HepG2 (cell line): Measurements from ENCODE around the gene HLA-DMB. TPM values are rescaled to one million over a fixed set of nuclear protein-coding genes. Genes with fewer than 3 reads are reported as not detected.

ENCODE experiments used
- DMAP1 ChIP-seq: IDR thresholded peaks from 2 replicates; pipeline ENCODE4 v1.6.1; 2016
- FIP1L1 ChIP-seq: fragments of 200-400 bp; formaldehyde crosslinking; IDR thresholded peaks from 2 replicates; pipeline ENCODE4 v1.6.1; 2018; ENCODE audit warnings: low read depth, mild to moderate bottlenecking, low read length, moderate library complexity, borderline replicate concordance; ENCODE audit not compliant: insufficient read depth
- HES4 ChIP-seq: sonication (generic); formaldehyde crosslinking; IDR thresholded peaks from 2 replicates; pipeline ENCODE4 v1.9.0; 2021; ENCODE audit warnings: mild to moderate bottlenecking, missing genetic modification reagents, borderline replicate concordance
- JARID2 ChIP-seq: sonication (generic); formaldehyde crosslinking; IDR thresholded peaks from 2 replicates; pipeline ENCODE4 v1.8.1; 2023; ENCODE audit warnings: missing genetic modification reagents, inconsistent platforms; ENCODE audit not compliant: insufficient replicate concordance
- KMT2A ChIP-seq: sonication (generic); formaldehyde crosslinking; IDR thresholded peaks from 2 replicates; pipeline ENCODE4 v1.4.0; 2020; ENCODE audit warnings: missing genetic modification reagents
- MED1 ChIP-seq: sonication (generic); formaldehyde crosslinking; IDR thresholded peaks from 2 replicates; pipeline ENCODE4 v1.4.0; 2020; ENCODE audit warnings: missing genetic modification reagents
- PAWR ChIP-seq: sonication (generic); formaldehyde crosslinking; IDR thresholded peaks from 2 replicates; pipeline ENCODE4 v1.4.0; 2020; ENCODE audit warnings: missing genetic modification reagents, mild to moderate bottlenecking, borderline replicate concordance
- POGZ ChIP-seq: sonication (generic); formaldehyde crosslinking; IDR thresholded peaks from 2 replicates; pipeline ENCODE4 v1.4.0; 2020; ENCODE audit warnings: mild to moderate bottlenecking, missing genetic modification reagents
- REXO4 ChIP-seq: sonication (generic); formaldehyde crosslinking; IDR thresholded peaks from 2 replicates; pipeline ENCODE4 v1.8.0; 2022; ENCODE audit warnings: missing genetic modification reagents, mild to moderate bottlenecking, borderline replicate concordance
- SAFB2 ChIP-seq: sonication (generic); formaldehyde crosslinking; IDR thresholded peaks from 2 replicates; pipeline ENCODE4 v1.5.1; 2020; ENCODE audit warnings: missing genetic modification reagents, low read depth, mild to moderate bottlenecking, borderline replicate concordance
- TOE1 ChIP-seq: sonication (generic); formaldehyde crosslinking; IDR thresholded peaks from 2 replicates; pipeline ENCODE4 v1.4.0; 2020; ENCODE audit warnings: mild to moderate bottlenecking, missing genetic modification reagents
- ZBTB20 ChIP-seq: sonication (generic); formaldehyde crosslinking; IDR thresholded peaks from 2 replicates; pipeline ENCODE4 v1.8.1; 2023; ENCODE audit warnings: missing genetic modification reagents, low read depth, mild to moderate bottlenecking, borderline replicate concordance
- ZNF256 ChIP-seq: sonication (generic); formaldehyde crosslinking; conservative IDR thresholded peaks from 2 replicates; pipeline ENCODE4 v1.4.0; 2020; ENCODE audit warnings: missing genetic modification reagents
- ZNF670 ChIP-seq: sonication (generic); formaldehyde crosslinking; IDR thresholded peaks from 2 replicates; pipeline ENCODE4 v1.8.0; 2022; ENCODE audit warnings: mild to moderate bottlenecking, missing genetic modification reagents, borderline replicate concordance
- ZNF768 ChIP-seq: sonication (generic); formaldehyde crosslinking; IDR thresholded peaks from 2 replicates; pipeline ENCODE4 v1.4.0; 2020; ENCODE audit warnings: missing genetic modification reagents
- ZNF790 ChIP-seq: sonication (generic); formaldehyde crosslinking; IDR thresholded peaks from 2 replicates; pipeline ENCODE4 v1.8.0; 2022; ENCODE audit warnings: missing genetic modification reagents, mild to moderate bottlenecking, borderline replicate concordance
- ZZZ3 ChIP-seq: sonication (generic); formaldehyde crosslinking; IDR thresholded peaks from 2 replicates; pipeline ENCODE4 v1.4.0; 2020; ENCODE audit warnings: missing genetic modification reagents, mild to moderate bottlenecking, borderline replicate concordance
- polyA plus RNA-seq, 8 experiments: library from polyadenylated mRNA; depleted of rRNA in 3 of 8; stranded (reverse) in 7 of 8; unstranded in 1 of 8; fragments of >200 nt; fragmentation: Illumina TruSeq in 4 of 8; extraction: Trizol in 4 of 8; gene quantifications; 2 replicates each; pipeline versions ENCODE4 v1.2.1 to v1.2.3, GENCODE V29; 2011 to 2016; ENCODE audit warnings: low read depth in 4 of 8, missing spikeins in 1 of 8, mixed read lengths in 1 of 8; ENCODE audit not compliant: insufficient read depth in 1 of 8
- total RNA-seq, 5 experiments: library from RNA; depleted of rRNA; stranded (reverse); fragments of >200 nt; fragmentation: Illumina TruSeq; extraction: Trizol; gene quantifications; 2 replicates each; pipeline ENCODE4 v1.2.3, GENCODE V29; 2016; ENCODE audit warnings: low read depth in 1 of 5
- TF ChIP-seq, protein P1 (sequence below): sonication (generic); formaldehyde crosslinking; IDR thresholded peaks from 2 replicates; pipeline ENCODE4 v1.4.0; 2020; ENCODE audit warnings: missing genetic modification reagents
- TF ChIP-seq, protein P2 (sequence below): sonication (generic); formaldehyde crosslinking; IDR thresholded peaks from 2 replicates; pipeline ENCODE4 v1.8.1; 2023; ENCODE audit warnings: mild to moderate bottlenecking, moderate library complexity, missing genetic modification reagents
- TF ChIP-seq, protein P3 (sequence below): sonication (generic); formaldehyde crosslinking; IDR thresholded peaks from 2 replicates; pipeline ENCODE4 v1.5.1; 2020; ENCODE audit warnings: missing genetic modification reagents, mild to moderate bottlenecking, borderline replicate concordance
- TF ChIP-seq, protein P4 (sequence below): IDR thresholded peaks from 2 replicates; pipeline ENCODE4 v1.6.1; 2018; ENCODE audit warnings: missing genetic modification reagents
- TF ChIP-seq, protein P5 (sequence below): sonication (generic); formaldehyde crosslinking; conservative IDR thresholded peaks from 2 replicates; pipeline ENCODE4 v1.8.0; 2022; ENCODE audit warnings: low read depth, missing genetic modification reagents

Gene HLA-DMB
- total and polyA plus RNA-seq, 2 of the 13 experiments (the other 11 are each of a cell fraction or from before 2014, with no cell fraction given), result not detected

DNA sequence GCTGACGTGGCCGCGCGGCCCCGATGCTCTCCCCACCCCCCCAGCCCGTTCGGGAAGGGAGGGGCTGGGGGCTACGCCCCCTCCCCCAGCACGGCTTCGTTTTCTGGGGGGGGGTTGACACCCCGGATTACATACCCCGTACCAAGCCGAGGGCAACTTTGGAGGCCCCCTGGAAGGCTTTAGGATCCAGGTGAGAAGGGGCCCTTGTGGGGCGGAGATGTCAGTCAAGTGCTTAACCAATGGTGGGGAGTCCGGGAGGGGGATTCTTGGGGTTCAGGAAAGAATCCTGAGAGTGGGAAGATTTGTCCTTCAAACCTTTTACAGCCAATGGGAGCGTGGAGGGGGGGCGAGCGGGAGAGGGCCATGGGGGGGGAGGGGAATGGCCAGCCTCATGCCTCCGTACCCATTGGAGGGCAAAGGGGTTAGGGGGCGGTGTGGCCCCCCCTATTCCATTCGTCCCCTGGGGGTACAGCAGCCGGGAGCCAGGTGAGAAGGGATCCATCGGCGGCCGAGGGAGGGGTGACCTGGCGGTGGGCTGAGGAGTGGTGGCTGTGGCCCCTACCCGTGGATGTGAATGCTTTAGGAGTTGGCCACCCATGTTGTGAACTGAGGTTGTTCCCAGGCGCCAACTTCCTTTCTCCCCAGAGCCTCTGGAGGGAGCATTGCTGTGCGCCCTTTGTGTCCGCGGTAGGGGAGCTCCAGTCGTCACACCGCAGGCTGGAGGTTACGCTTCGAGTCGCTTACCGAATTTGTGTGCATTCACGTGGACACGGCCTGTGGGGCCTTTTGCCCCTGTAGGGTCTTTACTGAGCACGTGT lies 28.2 kb upstream of the HLA-DMB start (continued):
- TF ChIP-seq, protein P1, sequence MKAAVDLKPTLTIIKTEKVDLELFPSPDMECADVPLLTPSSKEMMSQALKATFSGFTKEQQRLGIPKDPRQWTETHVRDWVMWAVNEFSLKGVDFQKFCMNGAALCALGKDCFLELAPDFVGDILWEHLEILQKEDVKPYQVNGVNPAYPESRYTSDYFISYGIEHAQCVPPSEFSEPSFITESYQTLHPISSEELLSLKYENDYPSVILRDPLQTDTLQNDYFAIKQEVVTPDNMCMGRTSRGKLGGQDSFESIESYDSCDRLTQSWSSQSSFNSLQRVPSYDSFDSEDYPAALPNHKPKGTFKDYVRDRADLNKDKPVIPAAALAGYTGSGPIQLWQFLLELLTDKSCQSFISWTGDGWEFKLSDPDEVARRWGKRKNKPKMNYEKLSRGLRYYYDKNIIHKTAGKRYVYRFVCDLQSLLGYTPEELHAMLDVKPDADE (CRISPR knock-in tag), result 0 out of 2 replicates have a peak, but pooled peaks have one; percentile 38
- TF ChIP-seq KMT2A (CRISPR knock-in tag), result peak; percentile 72; the same call in 1 of the 2 replicates
- peak; percentile 71 for TF ChIP-seq MED1 (CRISPR knock-in tag)
- TF ChIP-seq, protein P2, sequence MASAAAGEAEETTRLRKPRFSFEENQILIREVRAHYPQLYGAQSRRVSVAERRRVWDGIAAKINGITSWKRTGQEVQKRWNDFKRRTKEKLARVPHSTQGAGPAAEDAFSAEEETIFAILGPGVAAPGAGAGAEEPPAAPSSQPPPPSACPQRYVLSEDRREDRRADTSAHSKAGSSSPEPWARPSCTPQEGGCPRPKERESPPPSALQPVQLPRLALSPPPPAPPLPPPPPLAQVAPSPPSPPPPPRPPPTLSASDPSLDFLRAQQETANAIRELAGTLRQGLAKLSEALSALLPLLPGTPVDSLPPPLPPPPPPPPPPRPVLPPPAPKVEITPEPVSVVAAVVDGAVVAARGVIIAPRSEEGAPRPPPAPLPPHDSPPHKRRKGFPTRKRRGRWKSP (CRISPR knock-in tag), result no peak
- TF ChIP-seq POGZ (CRISPR knock-in tag), result no peak
- no peak; the same call in 1 of the 2 replicates for TF ChIP-seq ZNF790
- TF ChIP-seq ZNF670 (CRISPR knock-in tag), result 0 out of 2 replicates have a peak, but pooled peaks have one; percentile 5
- no peak; the same call in 1 of the 2 replicates for TF ChIP-seq SAFB2 (CRISPR knock-in tag)
- TF ChIP-seq, protein P3, sequence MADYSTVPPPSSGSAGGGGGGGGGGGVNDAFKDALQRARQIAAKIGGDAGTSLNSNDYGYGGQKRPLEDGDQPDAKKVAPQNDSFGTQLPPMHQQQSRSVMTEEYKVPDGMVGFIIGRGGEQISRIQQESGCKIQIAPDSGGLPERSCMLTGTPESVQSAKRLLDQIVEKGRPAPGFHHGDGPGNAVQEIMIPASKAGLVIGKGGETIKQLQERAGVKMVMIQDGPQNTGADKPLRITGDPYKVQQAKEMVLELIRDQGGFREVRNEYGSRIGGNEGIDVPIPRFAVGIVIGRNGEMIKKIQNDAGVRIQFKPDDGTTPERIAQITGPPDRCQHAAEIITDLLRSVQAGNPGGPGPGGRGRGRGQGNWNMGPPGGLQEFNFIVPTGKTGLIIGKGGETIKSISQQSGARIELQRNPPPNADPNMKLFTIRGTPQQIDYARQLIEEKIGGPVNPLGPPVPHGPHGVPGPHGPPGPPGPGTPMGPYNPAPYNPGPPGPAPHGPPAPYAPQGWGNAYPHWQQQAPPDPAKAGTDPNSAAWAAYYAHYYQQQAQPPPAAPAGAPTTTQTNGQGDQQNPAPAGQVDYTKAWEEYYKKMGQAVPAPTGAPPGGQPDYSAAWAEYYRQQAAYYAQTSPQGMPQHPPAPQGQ (CRISPR knock-in tag), result no peak
- no peak; the same call in 1 of the 2 replicates for TF ChIP-seq FIP1L1
- TF ChIP-seq, protein P4, sequence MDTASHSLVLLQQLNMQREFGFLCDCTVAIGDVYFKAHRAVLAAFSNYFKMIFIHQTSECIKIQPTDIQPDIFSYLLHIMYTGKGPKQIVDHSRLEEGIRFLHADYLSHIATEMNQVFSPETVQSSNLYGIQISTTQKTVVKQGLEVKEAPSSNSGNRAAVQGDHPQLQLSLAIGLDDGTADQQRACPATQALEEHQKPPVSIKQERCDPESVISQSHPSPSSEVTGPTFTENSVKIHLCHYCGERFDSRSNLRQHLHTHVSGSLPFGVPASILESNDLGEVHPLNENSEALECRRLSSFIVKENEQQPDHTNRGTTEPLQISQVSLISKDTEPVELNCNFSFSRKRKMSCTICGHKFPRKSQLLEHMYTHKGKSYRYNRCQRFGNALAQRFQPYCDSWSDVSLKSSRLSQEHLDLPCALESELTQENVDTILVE (CRISPR knock-in tag), result peak; percentile 38
- peak; percentile 81; the same call in 1 of the 2 replicates for TF ChIP-seq HES4 (CRISPR knock-in tag)
- TF ChIP-seq JARID2, result no peak
- no peak for TF ChIP-seq TOE1 (CRISPR knock-in tag)
- no peak; the same call in 1 of the 2 replicates for TF ChIP-seq ZBTB20
- TF ChIP-seq, protein P5, sequence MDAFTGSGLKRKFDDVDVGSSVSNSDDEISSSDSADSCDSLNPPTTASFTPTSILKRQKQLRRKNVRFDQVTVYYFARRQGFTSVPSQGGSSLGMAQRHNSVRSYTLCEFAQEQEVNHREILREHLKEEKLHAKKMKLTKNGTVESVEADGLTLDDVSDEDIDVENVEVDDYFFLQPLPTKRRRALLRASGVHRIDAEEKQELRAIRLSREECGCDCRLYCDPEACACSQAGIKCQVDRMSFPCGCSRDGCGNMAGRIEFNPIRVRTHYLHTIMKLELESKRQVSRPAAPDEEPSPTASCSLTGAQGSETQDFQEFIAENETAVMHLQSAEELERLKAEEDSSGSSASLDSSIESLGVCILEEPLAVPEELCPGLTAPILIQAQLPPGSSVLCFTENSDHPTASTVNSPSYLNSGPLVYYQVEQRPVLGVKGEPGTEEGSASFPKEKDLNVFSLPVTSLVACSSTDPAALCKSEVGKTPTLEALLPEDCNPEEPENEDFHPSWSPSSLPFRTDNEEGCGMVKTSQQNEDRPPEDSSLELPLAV, result no peak
- 0 out of 2 replicates have a peak, but pooled peaks have one; percentile 74 for TF ChIP-seq ZZZ3
- TF ChIP-seq ZNF768 (CRISPR knock-in tag), result peak; percentile 84; the same call in 1 of the 2 replicates
- no peak for TF ChIP-seq ZNF256 (CRISPR knock-in tag)
- TF ChIP-seq DMAP1 (CRISPR knock-in tag), result peak; percentile 91
- TF ChIP-seq PAWR (CRISPR knock-in tag), result peak; percentile 67
- no peak for TF ChIP-seq REXO4 (CRISPR knock-in tag)
